Stimulated activated CD8-positive, alpha-beta memory T cell treated with anti-CD3 and anti-CD28 coated beads, Interleukin-12 subunit alpha, Interleukin-12 subunit beta, amount 100 ng/mL, for 4 hours (primary cell): ENCODE results near the gene EIF1.
"Not testable (repeated sequence)": the region's sequence is repeated elsewhere in the genome, so short reads cannot be mapped to it uniquely, and the experiment has no call there.

ENCODE experiments used
- DNase-seq: peaks from one replicate; pipeline ENCODE4 v3.0.0-alpha.2; 2020; ENCODE audit warnings: low read depth

Gene EIF1

DNA sequence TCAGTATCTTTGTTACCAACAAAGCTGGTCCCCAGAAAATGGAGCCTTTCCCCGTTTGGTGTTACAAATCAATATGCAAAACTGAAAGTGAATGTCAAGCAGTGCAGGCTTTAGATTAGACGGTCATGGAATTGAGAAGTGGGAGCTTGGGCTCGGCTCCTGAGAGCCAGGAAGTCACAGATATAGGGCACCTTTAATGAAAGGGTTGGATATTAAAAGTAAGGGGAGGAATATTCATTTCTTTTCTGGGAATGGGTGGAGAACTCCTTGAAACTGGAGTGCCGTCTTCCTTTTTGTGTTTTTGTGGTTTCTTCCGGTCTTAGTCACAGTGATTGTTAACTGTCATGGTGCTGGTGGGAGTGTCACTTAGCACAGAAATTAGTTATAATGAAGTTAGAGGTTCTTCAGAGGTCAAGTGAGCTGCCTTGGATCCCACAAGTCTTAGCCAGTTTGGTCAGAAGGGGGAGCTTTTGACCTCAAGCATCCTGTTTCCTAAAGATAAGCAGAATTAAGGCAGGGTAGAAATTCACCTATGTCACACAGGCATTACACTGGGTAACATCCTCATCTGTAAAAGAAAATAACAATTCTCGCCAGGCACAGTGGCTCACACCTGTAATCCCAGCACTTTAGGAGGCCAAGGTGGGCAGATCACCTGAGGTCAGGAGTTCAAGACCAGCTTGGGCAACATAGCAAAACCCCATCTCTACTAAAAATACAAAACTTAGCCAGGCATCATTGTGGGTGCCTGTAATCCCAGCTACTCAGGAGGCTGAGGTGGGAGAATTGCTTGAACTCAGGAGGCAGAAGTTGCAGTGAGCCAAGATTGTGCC is 9.6 kb upstream of the EIF1 start:
- DNase-seq = no peak

DNA sequence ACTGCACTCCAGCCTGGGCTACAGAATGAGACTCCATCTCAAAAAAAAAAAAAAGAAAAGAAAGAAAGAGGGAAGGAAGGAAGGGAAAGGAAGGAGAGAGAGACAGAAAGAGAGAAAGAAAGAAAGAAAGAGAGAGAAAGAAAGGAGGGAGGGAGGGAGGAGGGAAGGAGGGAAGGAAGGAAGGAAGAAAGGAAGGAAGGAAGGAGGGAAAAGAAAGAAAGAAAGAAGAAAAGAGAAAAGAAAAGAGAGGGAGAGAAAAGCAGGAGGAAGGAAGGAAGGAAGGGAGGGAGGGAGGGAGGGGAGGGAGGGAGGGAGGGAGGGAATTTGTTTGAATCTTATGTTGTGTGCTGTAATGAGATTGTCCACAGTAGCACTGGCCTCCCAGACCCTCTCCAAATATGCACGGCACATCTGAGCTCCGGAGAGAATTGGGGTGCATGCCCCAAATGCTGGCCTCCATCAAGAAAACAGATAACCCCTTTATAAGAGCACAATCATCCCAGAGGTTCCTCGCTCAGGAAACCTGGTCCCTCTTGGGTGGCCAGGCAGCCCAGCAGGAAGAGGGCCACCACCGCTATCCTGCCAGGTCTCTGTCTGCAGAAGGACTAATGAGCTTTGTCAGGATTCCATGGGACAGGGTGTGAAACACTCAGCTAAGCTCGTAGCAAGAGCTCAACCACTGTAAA is 8.8 kb upstream of the EIF1 start:
- no peak for DNase-seq

DNA sequence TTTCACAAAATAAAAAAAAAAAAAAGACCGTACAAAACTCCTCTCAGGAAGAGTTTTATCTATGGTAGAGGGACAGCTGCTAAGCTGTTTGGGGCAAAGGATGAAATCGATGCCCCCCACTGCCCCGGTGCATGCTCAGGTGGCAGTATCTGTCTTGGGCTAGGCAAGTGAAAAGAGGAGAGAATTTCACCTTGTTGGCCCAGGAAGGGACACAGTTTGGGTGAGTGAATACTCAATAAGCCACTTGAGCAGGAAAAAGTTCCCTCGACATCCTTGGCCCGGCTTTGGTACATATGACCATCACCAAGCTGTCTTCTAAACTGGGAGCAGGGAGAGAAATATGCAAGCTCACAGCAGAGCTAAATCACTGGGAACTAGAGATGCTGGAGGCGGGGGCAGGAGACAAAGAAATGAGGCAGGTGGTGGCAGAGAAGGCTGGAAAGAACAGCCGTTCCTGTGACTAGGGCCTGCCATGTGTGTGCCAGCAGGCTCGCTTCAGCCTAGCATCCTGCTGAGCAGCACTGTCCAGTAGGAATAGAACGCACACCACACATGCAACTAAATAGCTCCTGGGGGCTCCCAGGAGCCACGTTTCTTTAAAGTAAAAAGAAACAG is 8.2 kb upstream of the EIF1 start:
- no peak for DNase-seq

DNA sequence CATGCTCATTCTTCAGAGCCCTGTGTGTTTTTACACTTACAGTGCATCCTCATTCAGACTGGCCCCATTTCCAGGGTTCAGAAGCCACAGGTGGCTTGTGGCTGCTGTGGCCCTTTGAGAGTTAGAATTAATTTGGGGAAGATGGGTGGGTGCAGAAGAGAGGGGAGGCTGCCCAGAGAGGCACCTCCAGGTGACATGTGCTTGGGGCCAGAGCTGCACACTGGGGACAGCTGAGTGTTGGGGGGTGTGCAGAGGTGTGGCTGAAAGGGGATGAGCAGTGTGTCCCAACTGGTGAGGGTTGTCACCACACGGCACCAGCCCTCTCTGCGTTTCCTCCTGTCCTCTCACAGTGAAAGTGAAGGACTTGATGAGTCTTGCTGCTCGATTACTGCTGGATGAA is 6.9 kb upstream of the EIF1 start:
- DNase-seq = no peak

DNA sequence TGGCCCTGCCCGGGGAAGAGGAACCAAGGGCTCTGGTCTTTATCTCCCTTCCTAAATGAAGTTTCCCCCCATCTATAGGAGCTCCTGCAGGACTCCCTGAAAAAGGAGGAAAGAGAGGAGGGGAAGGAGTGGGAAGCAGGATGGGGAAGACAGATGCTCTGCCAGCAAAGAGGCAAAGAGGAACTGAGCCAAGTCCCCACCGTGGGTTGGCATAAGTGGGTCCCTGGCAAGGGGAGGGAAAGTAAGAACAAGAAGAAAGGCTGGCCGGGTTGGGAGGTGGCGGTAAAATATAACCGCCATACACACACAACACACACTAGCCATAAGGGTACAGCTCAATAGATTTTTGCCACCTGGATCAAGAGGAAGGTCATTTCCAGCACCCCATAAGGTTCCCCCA is 6.1 kb upstream of the EIF1 start:
- no peak for DNase-seq

DNA sequence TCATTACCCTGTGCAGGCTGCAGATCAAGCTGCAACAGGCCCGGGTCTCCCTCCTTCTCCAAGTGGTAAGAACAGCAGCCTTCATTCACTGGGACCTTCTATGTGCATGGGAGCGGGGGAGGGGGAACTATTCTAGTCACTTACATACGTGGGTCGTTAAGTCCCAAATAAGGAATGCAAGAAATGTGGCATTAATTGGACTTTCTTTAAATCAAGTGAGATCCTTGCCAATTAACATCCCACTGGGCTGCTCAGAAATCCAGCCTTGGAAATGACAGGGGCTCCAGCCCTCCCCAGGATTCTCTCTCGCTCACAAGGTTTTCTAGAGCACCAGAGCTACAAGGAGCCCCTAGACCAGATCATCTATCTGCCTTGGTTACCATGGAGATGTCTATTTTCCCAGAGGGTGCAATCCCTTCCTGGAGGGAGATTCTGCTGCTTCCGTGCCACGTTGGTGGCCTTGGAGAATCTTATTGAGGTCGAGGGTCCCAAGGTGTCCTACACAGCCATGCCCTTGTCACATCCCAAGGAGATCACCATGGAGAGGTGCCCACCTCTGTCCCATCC is 5.2 kb upstream of the EIF1 start:
- DNase-seq = no peak

DNA sequence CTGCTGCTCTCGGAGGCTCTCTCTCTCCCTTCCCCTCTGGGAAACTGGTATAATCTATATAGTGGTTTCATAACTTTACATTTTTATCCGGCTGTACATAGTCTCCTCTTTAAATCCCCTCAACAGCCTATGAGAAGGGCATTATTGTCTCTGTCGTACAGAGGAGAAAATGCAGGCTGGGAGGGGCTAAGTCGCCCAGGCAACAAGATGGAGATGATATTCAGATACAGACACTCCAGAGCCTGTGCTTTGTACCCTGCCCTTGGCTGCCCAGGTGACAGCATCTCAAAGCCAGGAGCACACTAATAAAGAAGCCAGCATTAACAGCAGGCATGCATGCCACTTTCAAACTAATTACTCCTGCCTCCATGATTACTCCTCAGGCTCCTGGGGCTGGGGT is 4.7 kb upstream of the EIF1 start:
- DNase-seq = no peak

DNA sequence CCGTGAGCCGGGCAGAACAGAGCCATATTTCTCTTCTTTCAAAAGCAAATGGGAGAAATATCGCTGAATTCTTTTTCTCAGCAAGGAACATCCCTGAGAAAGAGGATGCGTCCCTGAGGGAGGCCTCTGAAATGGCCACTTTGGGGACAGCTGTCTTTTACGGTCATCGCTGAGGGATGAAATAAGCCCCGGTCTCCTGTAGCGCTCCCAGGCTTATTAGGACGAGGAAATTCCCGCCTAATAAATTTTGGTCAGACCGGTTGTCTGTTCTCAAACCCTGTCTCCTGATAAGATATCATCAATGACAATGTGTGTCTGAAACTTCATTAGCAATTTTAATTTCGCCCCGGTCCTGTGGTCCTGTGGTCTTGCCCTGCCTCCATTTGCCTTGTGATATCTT is 2.9 kb upstream of the EIF1 start:
- not testable (repeated sequence) for DNase-seq

DNA sequence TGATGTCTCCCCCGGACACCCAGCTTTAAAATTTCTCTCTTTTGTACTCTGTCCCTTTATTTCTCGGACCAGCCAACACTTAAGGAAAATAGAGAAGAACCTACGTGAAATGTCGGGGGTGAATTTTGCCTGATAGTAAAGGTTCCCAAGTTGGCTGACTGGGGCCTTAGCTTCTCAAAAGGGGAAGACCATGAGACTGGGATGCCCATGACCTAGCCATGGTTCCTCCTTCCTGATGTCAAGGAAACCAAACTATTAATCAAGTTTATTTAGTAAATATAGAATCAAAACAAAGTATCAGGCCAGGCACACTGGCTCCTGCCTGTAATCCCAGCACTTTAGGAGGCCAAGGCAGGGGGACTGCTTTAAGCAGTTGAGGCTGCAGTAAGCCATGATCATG is 2.4 kb upstream of the EIF1 start:
- DNase-seq = no peak

DNA sequence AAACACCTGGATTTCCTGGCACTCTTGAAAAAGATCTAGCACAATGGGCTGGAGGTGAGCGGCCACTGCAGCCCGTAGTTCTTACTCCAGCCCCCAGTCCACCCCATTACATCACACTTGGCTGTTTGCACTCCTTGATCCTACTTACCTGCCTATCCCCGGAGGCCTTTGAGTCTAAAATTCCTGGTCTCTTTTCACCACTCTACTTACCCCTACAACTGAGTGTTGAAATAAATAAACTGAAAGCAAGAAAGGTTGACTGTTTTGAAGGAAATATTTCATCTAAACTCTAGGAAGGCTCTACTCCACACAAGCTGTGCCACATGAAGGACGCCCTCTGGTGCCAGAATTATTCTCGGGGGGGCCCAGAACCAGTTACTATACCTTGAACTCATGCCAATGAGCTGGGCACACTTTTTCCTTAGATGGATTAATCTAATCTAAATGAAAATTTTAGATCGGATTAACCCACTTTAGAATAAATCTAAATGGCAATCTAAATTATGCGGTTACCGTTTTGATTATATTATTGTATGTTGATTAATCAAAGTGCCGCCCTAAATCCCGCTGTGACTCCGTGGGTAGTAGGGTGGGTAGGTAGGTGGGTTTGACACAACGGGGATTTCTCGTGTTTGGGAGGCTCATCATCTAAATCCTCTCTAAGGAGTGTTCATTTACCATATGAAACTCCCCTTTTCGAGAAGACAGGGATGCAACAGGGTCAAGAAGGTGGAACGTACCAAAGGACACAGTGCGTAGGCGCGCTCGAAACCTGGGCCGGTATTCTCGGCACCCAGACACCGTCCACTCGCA is 651 bp upstream of the EIF1 start:
- peak; percentile 27 for DNase-seq

DNA sequence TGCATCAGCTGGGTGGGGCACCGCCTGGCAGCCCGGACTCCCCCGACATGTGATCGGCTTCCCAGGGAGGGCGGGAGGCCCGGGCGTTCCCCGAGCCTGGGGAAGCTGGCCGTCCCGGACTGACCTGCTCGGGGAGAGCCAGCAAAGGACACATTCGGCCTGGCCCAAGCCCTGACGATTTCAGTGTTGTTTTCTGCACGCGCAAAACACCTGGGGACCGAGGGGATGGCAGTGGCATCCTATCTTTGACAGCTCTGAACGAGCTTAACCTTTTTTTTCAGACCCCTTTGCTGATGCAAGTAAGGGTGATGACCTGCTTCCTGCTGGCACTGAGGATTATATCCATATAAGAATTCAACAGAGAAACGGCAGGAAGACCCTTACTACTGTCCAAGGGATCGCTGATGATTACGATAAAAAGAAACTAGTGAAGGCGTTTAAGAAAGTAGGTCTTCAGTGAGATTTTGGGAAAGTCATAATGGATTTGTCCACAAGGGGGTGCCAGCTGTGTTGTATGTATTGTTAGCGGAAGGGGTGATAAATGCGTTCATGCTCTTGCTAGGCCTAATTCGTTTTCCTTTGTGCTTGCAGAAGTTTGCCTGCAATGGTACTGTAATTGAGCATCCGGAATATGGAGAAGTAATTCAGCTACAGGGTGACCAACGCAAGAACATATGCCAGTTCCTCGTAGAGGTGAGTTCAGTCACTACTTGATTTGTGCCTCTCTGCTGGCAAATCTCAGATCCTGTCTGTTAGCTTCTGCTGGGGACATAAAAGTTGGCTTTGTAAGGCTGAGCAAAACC is 1.0 kb downstream of the EIF1 start:
- DNase-seq = no peak

DNA sequence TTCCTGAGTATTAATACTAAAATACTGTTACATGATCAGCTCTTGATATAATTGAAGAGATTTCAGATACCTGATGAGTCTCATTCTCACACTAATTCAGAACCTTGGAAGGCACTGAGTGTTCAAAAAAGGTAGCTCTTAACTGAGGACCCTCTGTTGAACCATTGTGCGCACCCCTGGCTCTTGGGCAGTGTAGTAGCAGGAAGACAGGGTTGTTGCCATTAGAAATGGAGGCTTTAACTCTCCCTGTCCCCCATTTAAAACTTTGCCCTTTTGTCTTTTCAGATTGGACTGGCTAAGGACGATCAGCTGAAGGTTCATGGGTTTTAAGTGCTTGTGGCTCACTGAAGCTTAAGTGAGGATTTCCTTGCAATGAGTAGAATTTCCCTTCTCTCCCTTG is 1.8 kb downstream of the EIF1 start:
- DNase-seq = no peak

DNA sequence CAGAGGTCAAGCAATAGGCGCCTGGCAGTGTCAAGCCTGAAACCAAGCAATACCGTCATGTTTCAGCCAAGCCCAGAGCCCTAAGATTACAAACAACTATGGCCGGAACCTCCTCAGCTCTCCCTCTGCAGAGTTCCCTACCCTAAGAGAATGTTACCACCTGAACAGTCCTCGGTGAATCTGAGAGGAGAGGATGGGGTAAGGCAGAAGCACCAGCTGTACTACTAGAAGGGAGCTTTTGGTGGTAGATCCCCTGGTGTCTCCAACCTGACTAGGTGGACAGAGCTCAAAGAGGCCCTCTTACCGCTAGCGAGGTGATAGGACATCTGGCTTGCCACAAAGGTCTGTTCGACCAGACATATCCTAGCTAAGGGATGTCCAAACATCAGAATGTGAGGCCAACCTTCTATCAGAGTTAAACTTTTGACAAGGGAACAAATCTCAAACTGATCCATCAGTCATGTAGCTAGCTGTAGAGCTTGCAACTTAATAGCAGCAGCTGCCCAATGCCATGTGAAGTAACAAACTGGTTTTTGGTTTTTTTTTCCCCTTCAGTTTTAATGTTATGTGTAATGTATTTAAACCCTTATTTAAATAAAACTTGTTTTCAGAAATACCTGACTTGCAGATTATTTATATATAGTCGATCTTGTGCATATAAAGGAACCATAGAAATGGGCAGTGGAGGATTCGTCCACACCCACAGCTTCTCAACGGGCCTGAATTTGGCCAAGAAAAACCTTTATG is 2.5 kb downstream of the EIF1 start:
- DNase-seq = no peak

DNA sequence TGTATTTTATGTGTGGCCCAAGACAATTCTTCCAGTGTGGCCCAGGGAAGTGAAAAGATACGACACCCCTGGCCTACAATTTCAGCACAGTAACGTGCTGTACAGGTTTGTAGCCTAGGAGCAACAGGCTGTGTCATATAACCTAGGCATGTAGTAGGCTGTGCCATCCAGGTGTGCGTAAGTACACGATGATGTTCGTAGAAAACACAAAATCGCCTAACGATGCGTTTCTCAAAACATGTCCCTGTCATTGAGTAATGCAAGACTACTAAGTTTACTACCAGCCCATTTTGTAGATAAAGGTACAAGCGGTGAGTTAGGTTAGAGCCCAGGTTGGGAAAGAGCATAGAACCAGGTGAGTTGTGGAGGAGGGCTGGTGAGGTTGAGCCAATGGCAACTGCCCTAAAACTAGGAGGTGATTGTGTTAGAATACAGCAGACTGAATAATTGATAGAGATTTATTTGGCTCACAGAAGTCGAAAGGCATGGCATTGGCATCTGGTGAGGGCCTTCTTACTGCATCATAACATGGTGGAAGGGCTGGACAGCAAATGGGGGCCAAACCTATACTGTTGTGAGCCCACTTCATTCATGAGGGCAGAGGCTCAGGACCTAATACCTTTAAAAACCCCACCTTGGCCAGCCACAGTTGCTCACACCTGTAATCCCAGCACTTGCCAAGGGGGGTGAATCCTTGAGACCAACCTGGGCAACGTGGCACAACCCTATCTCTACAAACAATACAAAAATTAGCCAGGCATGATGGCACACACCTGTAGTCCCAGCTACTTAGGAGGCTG is 4.2 kb downstream of the EIF1 start:
- DNase-seq = no peak

DNA sequence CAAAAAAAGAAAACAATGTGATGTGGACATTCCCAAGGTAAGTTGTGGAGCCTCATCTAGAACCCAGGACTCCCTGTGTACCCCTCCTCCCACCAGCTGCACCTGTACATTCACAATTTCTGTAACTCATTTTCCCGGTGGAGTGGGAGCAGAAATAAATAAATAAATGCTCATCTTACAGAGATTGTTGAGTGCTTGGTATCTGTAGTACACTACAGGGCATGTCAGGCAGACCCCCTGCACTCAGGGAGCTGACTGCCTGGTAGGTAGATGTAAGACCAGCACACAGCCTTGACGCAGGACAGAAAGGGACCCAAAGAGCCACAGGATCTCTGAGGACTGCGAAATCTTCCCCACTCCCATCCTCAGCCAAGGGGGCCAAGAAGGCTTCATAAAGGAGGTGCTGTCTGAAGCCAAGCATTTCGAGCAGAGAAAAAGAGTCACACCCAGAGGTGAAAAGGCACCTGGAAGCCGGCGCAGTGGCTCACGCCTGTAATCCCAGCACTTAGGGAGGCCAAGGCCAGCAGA is 6.5 kb downstream of the EIF1 start:
- no peak for DNase-seq

DNA sequence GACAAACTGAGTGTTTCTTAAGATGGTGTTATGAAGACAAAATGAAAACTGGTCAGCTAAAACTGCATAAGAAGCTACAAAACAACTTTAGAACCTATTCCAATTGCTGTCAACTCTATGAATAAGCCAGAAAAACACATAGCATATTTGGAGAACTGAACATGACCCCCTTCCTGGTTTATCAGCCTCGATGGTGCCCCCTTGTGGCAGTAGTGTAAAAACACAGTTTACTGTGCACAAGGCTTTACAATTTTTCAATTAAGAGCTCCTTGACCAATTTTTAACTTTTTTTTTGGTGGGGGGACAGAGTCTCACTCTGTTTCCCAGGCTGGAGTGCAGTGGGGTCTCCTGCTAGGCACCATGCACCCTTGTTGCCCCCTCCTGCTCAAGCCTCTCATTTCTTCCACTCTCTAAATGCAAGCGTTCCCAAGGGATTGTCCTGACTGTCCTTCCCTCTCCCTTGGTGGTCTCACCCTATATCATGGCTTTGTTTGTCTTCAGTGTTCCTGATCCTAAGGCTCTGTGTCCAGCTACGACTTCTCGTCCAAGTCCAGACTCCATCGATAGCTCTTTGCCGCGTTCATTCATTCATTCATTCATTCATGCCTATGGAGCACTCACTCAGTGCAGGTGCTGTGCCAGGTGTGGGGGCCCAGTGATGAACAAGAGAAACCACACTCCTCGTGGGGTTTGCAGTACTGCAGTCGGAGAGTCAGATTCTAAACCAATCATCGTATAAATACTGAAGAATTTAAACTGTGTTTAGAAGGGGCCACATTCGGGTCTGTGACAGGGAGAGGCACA is 7.5 kb downstream of the EIF1 start:
- DNase-seq = peak; percentile 33

DNA sequence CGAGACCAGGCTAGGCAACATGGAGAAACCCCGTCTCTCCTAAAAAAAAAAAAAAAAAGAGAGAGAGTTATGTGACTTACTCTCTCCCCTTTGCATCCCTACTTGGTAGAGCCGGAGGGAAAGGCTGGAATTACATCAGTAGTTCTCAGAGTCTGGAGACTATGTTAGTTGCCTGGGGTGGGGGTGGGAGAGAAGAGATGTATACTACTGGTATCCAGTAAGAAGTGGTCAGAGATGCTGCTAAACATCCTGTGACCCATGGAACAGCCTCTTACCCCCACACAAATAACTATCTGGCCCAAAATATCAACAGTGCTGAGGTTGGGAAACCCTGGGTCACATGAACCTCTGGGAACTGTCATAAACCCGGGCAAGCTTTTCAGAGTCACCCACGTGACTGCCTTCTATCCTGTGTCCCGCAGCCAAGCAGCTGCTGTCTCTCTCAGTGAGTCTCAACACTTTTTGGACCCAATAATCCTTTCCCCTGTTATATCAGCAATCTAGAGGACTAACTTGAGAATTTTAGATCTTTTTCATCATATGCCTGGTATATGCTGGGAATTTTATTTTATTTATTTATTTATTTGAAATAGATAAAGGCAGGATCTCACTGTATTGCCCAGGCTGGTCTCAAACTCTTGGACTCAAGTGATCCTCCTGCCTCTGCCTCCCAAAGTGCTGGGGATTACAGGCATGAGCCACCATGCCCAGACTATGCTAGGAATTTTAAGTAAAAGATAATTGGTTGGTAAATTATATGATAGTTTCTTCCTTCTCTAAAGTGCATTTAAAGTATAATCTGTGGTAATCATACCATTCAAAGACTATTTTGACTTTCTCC is 8.7 kb downstream of the EIF1 start:
- no peak for DNase-seq

DNA sequence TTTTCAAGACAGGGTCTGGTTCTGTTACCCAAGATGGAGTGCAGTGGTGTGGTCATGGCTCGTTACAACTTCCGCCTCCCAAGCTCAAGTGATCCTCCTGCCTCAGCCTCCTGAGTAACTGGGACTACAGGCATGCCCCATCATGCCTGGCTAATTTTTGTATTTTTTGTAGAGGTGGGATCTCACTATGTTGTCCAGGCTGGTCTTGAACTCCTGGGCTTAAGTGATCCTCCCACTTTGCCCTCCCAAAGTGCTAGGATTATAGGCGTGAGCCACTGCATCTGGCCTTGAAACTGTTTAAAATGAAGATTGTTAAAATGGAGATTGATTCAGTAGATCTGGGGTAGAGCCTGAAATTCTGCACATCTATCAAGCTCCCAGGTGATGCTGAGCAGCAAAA is 12.2 kb downstream of the EIF1 start:
- not testable (repeated sequence) for DNase-seq
